IPS DF 6.9 (cell line): Measurements from ENCODE around the gene PPP1R7.

Experiments used
- DNase-seq: peaks from one replicate; pipeline ENCODE4 v3.0.0-alpha.2; 2013; ENCODE audit warnings: low read depth, low spot score
- H3K27ac ChIP-seq: one replicate; pipeline ENCODE4 v1.5.1; 2013; ENCODE audit warnings: low read length, control low read depth
- H3K27me3 ChIP-seq: 2 replicates; pipeline ENCODE4 v1.6.1; 2013; ENCODE audit warnings: mild to moderate bottlenecking, low read length; ENCODE audit not compliant: control insufficient read depth, insufficient read depth
- H3K36me3 ChIP-seq: 2 replicates; pipeline ENCODE4 v1.6.1; 2013; ENCODE audit warnings: low read length; ENCODE audit not compliant: control insufficient read depth, insufficient read depth
- H3K4me1 ChIP-seq: 2 replicates; pipeline ENCODE4 v1.6.1; 2013; ENCODE audit warnings: low read length; ENCODE audit not compliant: control insufficient read depth, insufficient read depth
- H3K4me3 ChIP-seq: 2 replicates; pipeline ENCODE4 v1.5.1; 2013; ENCODE audit warnings: mild to moderate bottlenecking, low read length
- H3K9me3 ChIP-seq: 2 replicates; pipeline ENCODE4 v1.6.1; 2013; ENCODE audit warnings: low read length, inconsistent platforms; ENCODE audit not compliant: control insufficient read depth, insufficient read depth
- WGBS: extraction: QIAGEN DNeasy Blood & Tissue Kit; methylation state at CpG from one replicate; pipeline ENCODE4 v1.1.7; 2013; ENCODE audit warnings: mixed read lengths, missing lambda C conversion rate; ENCODE audit not compliant: insufficient read length, insufficient coverage; 5-methylcytosine and 5-hydroxymethylcytosine counted together

The PPP1R7 gene

DNA sequence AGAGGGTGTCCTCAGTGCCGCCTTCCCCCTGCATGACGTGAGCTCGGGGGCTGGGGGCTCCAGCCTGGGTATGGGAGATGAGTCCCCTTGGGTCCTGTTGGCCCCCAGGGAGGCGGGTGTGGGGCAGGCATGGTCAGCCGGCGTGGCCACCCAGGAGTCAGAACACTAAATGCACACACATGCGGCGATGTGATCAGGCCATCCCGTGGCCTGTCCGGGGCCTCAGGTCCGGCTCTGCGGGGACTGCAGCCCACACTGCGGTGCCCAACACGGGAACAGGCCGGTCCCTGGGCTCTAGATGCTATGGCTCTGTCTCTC is 52.0 kb downstream of the PPP1R7 start:
- no peaks in the 10 kb centered on the region for H3K27me3 ChIP-seq
- H3K9me3 ChIP-seq = no peaks in the 10 kb centered on the region
- H3K36me3 ChIP-seq = no peaks in the 10 kb centered on the region
- H3K4me1 ChIP-seq = no peaks in the 10 kb centered on the region
- no peak overlapping the region for H3K27ac ChIP-seq
- WGBS = no CpG with 5 or more reads among the region's 15 CpGs
- DNase-seq = no peak
- H3K4me3 ChIP-seq = no peak overlapping the region

DNA sequence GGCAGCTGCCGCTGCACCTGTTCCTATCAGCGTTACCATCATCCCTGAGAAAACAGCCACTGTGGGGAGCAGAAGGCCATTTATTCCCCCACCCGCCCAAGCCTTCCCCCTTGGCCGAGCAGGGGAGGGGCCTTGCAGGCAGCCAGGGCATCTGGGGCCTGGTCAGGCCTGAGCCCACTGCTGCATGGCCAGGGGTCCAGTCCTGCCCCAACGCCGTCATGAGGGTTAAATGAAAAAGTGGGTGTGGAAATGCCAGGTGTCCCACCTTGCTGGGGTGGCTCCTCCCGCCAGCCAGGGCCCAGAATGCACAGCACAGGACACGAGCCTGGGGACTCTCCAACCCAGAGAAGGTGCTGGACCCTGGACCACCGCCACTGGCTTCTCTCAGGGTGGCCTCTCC is 52.4 kb downstream of the PPP1R7 start:
- Histone ChIP-seq H3K4me1 (no peaks in the 10 kb centered on the region), H3K4me3 (no peak overlapping the region), H3K9me3 (no peaks in the 10 kb centered on the region), H3K36me3 (no peaks in the 10 kb centered on the region), H3K27me3 (no peaks in the 10 kb centered on the region), H3K27ac (no peak overlapping the region)
- no peak for DNase-seq
- no CpG with 5 or more reads among the region's 9 CpGs for WGBS

DNA sequence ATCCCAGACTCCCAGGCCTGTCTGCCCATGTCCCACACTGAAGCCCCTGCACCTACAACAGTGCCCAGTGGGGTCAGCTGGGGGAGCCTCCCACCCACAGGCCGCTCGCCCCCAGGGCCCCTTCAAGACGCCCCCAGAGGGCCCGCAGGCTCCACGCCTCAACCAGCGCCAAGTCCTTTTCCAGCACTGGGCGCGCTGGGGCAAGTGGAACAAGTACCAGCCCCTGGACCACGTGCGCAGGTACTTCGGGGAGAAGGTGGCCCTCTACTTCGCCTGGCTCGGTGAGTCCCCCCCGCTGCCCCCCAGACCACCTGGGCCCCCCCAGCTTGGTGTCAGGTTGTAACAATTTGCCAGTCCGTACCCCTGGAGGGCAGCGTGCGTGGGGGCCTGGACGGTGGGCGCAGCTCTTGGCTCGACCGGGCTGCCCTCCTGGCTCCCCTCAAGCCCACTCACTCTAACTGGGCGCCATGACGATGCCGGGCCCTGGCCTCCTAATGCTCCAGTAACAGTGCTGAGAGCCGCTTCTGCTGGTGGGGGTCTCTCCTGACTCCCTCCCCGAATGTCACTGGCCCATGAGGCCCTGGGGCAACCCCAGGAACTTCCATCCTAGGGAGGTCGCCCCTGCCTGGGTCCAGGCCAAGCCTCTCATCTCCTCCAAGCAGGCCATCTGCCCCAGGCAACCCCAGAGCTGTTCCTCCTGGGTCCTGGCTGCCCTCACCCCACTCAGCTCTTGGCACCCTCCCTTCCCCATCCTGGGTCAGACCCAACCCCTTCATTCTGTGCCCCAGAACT is 53.1 kb downstream of the PPP1R7 start:
- WGBS = no CpG with 5 or more reads among the region's 27 CpGs
- no peak for DNase-seq
- no peaks in the 10 kb centered on the region for H3K27me3 ChIP-seq
- H3K4me3 ChIP-seq = no peak overlapping the region
- H3K36me3 ChIP-seq = no peaks in the 10 kb centered on the region
- no peaks in the 10 kb centered on the region for H3K4me1 ChIP-seq
- no peaks in the 10 kb centered on the region for H3K9me3 ChIP-seq
- no peak overlapping the region for H3K27ac ChIP-seq

DNA sequence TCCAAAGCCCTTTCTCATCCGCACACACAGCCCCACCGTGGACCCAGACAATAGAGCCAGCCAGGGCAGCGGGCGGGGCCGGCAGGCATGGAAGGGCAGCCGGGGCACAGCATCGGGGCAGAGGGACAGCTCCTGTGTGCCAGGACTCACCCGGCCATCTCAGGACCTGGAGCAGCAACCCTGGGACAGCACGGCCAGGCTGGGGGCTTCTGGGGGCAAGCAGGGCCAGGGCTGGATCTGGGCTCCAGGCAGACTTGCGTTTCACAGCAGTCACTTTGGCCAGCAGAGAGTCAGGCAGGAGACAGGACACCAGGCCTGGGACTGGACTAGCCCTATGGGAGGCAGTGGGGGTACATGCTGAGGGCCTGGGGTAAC is 53.7 kb downstream of the PPP1R7 start:
- Histone ChIP-seq H3K4me3 (no peak overlapping the region), H3K27ac (no peak overlapping the region), H3K36me3 (no peaks in the 10 kb centered on the region), H3K9me3 (no peaks in the 10 kb centered on the region), H3K4me1 (no peaks in the 10 kb centered on the region), H3K27me3 (no peaks in the 10 kb centered on the region)
- no peak for DNase-seq
- WGBS = no CpG with 5 or more reads among the region's 10 CpGs

DNA sequence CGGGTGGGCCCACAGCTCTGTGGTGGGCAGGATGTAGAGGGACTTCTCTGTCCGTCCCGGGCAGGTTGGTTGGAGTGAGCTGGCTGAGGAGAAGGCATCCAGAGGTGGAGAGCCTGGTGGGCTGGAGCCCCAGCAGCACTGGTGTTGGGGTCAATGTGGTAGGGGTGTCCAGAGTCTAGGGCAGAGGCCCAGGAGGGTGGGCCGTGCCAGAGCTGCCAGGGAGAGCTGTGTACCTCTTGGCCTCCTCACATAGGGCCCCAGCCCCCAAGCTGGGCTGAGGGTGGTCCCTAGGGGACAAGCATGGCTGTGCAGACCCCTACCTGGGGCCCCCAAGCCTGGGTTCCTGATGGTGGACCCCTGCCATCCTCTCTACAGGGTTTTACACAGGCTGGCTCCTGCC is 54.2 kb downstream of the PPP1R7 start:
- H3K4me1 ChIP-seq = no peaks in the 10 kb centered on the region
- H3K27ac ChIP-seq = no peak overlapping the region
- WGBS = no CpG with 5 or more reads among the region's 4 CpGs
- no peaks in the 10 kb centered on the region for H3K27me3 ChIP-seq
- H3K9me3 ChIP-seq = no peaks in the 10 kb centered on the region
- DNase-seq = no peak
- H3K36me3 ChIP-seq = no peaks in the 10 kb centered on the region
- H3K4me3 ChIP-seq = no peak overlapping the region

DNA sequence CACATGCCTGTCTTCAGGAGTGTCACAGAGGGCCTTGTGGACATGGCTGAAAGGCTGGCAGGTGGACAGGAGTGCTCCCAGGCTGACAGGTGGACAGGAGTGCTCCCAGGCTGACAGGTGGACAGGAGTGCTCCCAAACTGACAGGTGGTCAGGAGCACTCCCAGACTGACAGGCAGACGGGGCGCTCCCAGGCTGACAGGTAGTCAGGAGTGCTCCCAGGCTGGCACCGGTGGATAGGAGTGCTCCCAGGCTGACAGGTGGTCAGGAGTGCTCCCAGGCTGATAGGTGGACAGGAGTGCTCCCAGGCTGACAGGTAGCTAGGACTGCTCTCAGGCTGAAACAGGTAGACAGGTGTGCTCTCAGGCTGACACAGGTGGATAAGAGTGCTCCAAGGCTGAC is 54.8 kb downstream of the PPP1R7 start:
- WGBS = no CpG with 5 or more reads among the region's 3 CpGs
- DNase-seq = no peak

DNA sequence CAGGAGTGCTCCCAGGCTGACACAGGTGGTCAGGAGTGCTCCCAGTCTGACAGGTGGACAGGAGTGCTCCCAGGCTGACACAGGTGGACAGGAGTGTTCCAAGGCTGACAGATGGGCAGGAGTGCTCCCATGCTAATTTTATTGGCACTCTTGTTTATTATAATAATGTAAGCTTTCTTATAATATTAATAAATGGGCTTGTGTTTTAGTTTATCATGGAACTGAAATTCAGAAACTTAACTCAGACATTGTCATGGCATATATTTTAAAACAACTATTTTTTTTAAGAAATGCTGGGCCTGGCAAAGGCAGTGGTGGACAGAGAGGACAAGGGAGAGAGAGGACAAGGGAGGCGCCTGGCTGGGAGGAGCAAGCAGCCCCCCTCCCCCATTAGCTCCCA is 56.9 kb downstream of the PPP1R7 start:
- Histone ChIP-seq H3K27ac (no peak overlapping the region), H3K27me3 (no peaks in the 10 kb centered on the region), H3K36me3 (no peaks in the 10 kb centered on the region), H3K4me3 (no peak overlapping the region), H3K4me1 (no peaks in the 10 kb centered on the region; the same call in 1 of the 2 replicates), H3K9me3 (no peaks in the 10 kb centered on the region)
- no CpG with 5 or more reads among the region's 1 CpG for WGBS
- DNase-seq = no peak

More for the DNA sequence above, 54.8 kb downstream of the PPP1R7 start:
- Histone ChIP-seq H3K9me3 (no peaks in the 10 kb centered on the region), H3K27ac (no peak overlapping the region), H3K27me3 (no peaks in the 10 kb centered on the region), H3K4me3 (no peak overlapping the region), H3K4me1 (no peaks in the 10 kb centered on the region), H3K36me3 (no peaks in the 10 kb centered on the region)

DNA sequence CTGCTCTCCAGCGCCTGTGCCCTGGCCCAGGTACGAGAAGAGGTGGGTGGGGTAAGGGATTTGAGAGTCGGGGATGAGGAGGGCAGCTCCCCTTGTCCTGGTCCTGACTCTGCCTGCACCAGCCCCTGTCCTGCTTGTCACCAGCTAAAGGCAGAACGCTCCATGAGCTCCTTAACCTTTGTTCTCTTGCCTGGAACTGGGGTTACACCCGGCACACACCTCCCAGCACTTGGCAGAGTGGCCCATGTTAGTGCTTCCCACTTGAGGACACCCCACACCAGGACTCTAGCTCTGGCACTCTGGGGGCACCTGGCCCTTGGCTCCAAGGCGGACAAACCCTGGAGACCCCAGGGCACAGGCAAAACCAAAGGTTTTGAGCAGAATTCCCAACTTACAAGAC is 57.4 kb downstream of the PPP1R7 start:
- no CpG with 5 or more reads among the region's 6 CpGs for WGBS
- no peak overlapping the region for H3K4me3 ChIP-seq
- H3K27me3 ChIP-seq = no peaks in the 10 kb centered on the region
- no peaks in the 10 kb centered on the region for H3K9me3 ChIP-seq
- H3K27ac ChIP-seq = no peak overlapping the region
- no peaks in the 10 kb centered on the region for H3K36me3 ChIP-seq
- no peak for DNase-seq
- no peaks in the 10 kb centered on the region; the same call in 1 of the 2 replicates for H3K4me1 ChIP-seq

DNA sequence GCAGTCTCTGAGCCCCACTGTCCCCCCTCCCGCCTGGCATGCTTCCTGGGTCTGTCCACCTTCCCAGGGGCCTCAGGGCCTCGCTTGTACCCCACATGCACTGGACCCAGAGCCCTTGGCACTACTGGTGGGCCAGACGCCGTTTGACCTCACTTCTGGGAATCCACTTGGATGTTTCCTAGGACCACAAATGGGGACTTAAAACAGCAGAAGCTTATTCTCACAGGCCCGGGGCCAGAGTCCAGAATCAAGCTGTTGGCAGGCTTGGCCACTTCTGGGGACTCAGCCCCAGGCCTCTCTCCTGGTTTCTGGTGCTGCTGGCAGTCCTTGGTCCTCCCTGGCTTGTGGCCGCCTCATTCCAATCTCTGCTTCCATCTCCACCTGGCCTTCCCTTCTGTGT is 57.8 kb downstream of the PPP1R7 start:
- no peaks in the 10 kb centered on the region; the same call in 1 of the 2 replicates for H3K4me1 ChIP-seq
- no peak overlapping the region for H3K27ac ChIP-seq
- no peak for DNase-seq
- H3K4me3 ChIP-seq = no peak overlapping the region
- no peaks in the 10 kb centered on the region for H3K9me3 ChIP-seq
- no peaks in the 10 kb centered on the region for H3K36me3 ChIP-seq
- H3K27me3 ChIP-seq = no peaks in the 10 kb centered on the region
- WGBS = no CpG with 5 or more reads among the region's 6 CpGs

DNA sequence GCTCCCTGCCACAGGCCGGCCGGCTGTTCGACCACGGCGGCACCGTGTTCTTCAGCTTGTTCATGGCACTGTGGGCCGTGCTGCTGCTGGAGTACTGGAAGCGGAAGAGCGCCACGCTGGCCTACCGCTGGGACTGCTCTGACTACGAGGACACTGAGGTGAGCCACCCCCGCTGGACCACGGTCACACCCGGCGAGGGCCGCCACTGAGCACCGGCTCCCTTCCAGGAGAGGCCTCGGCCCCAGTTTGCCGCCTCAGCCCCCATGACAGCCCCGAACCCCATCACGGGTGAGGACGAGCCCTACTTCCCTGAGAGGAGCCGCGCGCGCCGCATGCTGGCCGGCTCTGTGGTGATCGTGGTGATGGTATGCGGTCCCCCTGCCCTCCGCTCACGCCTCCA is 59.0 kb downstream of the PPP1R7 start:
- no peak for DNase-seq
- Histone ChIP-seq H3K27me3 (no peaks in the 10 kb centered on the region), H3K4me3 (no peak overlapping the region), H3K36me3 (no peaks in the 10 kb centered on the region), H3K4me1 (no peaks in the 10 kb centered on the region; the same call in 1 of the 2 replicates), H3K9me3 (no peaks in the 10 kb centered on the region), H3K27ac (no peak overlapping the region)
- no CpG with 5 or more reads among the region's 33 CpGs for WGBS

DNA sequence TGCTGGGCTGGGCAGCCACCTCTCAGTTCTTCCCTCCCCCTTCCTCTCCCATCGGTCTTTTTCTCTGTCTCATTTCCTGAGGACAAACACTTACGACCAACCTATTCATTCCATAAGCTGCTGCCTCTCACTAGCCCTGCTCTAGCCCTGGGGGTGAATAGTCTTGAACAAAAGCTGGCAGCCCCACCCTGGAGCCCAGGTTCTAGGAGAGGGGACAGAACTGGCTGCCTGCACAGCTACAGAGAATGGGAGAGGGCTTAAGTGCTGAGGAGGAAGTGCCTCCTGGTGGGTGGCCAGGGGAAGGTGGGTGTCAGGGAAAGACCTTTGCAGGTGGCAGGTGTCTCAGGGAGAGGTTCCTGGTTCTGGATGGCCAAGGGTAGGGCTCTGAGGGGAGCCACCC is 61.0 kb downstream of the PPP1R7 start:
- Histone ChIP-seq H3K4me1 (no peaks in the 10 kb centered on the region; the same call in 1 of the 2 replicates), H3K36me3 (no peaks in the 10 kb centered on the region), H3K27ac (no peak overlapping the region), H3K27me3 (no peaks in the 10 kb centered on the region), H3K9me3 (no peaks in the 10 kb centered on the region), H3K4me3 (no peak overlapping the region)
- no CpG with 5 or more reads among the region's 2 CpGs for WGBS
- no peak for DNase-seq
